Vagina (tissue), 2 donors: Measurements from ENCODE around the gene SLC35B4.

Experiments used
- CTCF ChIP-seq, 3 experiments: fragments of 450-650 bp in 2 of 3; fragments of 200-600 bp in 1 of 3; sonication (generic) in 1 of 3; IDR thresholded peaks; one replicate each; pipeline ENCODE4 v1.5.1; 2017 to 2019; ENCODE audit warnings: antibody characterized with exemption in 3 of 3, mild to moderate bottlenecking in 2 of 3, moderate library complexity in 2 of 3
- POLR2A ChIP-seq, 2 donors: fragments of 450-650 bp; IDR thresholded peaks; one replicate each; pipeline ENCODE4 v1.6.1; 2017; ENCODE audit warnings: antibody characterized with exemption in 2 of 2, mild to moderate bottlenecking in 2 of 2, moderate library complexity in 2 of 2
- POLR2AphosphoS5 ChIP-seq, 2 donors: sonication (generic); formaldehyde crosslinking; IDR thresholded peaks; one replicate each; pipeline ENCODE4 v1.9.0; 2017; ENCODE audit warnings: antibody characterized with exemption in 2 of 2, mild to moderate bottlenecking in 2 of 2, low read depth in 1 of 2; ENCODE audit not compliant: insufficient read depth in 1 of 2

DNA sequence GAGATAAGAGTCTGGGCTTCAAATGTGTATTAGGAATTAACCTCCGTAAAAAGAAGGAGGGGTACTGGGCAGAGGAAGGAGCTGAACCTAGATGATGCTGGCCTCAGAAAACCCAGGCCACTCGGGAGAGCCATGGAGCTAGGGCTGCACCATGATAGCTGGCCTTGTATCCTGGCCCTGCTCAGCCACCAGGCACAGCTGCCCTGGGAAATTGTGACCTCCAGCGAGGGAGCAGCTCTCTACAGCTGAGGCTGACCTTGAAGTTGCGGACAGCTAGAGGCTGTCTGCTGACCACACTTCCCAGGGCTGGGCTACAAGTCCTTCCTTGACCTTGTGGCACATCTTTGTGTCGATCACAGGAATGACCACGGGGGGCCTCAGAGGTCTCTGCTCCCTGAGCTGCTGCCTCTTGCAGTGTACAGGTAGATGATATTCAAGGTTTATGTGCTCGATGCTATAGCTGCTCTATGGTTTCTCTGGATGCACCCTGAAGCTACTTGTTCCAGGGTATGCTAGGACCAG is 38.3 kb upstream of the SLC35B4 start:
- TF ChIP-seq POLR2A (IDR thresholded peaks at IDR 0.05), result no peak
- no peak for TF ChIP-seq CTCF (IDR thresholded peaks at IDR 0.05)
- no peak for TF ChIP-seq POLR2AphosphoS5 (IDR thresholded peaks at IDR 0.05; ENCODE audit: insufficient read depth in 1 of 2, low read depth in 1 of 2)
